WTC11 (cell line): ENCODE data around the gene UBE2D2. TPM values are rescaled to one million over a fixed set of nuclear protein-coding genes. Genes with fewer than 3 reads are reported as not detected.

ENCODE experiments used
- TEAD4 ChIP-seq: sonication (generic); formaldehyde crosslinking; IDR thresholded peaks from 2 replicates; pipeline ENCODE4 v1.8.0; 2022; ENCODE audit warnings: mild to moderate bottlenecking, missing genetic modification reagents
- ZNF512 ChIP-seq: sonication (generic); formaldehyde crosslinking; IDR thresholded peaks from 2 replicates; pipeline ENCODE4 v1.8.1; 2022; ENCODE audit warnings: missing genetic modification reagents, borderline replicate concordance
- ZNF532 ChIP-seq: fragments of 250-450 bp; sonication (Bioruptor Pico); IDR thresholded peaks from 2 replicates; pipeline ENCODE4 v1.9.0; 2021; ENCODE audit warnings: mild to moderate bottlenecking, borderline replicate concordance
- total RNA-seq: library from RNA; stranded (reverse); gene quantifications from 3 replicates; pipeline ENCODE4 v1.2.3, GENCODE V29; 2021

The UBE2D2 gene
- total RNA-seq, 1 experiment from 2014 or later: 183 TPM

- no peak for TF ChIP-seq ZNF512
- no peak for TF ChIP-seq ZNF532 (CRISPR knock-in tag)
- TF ChIP-seq TEAD4 (CRISPR knock-in tag): no peak
Measured at GRCh38 chr5:139676951-139677735, 116.0 kb downstream of the UBE2D2 start (continued).

Other genes with a start within 250 kb of the UBE2D2 start
- gene PAIP2, start 219.5 kb upstream of the UBE2D2 start, total RNA-seq: 122 to 126 TPM (median 126 TPM) in 3 replicates
- gene SLC23A1, start 178.0 kb upstream of the UBE2D2 start, total RNA-seq: not detected in 3 replicates
- 0.85 to 1.8 TPM (median 1.1 TPM) in 3 replicates for gene MZB1, start 171.4 kb upstream of the UBE2D2 start, total RNA-seq
- gene PROB1, start 166.2 kb upstream of the UBE2D2 start, total RNA-seq: 2.5 to 3.3 TPM (median 3.2 TPM) in 3 replicates
- 12.9 to 13.9 TPM (median 13.2 TPM) in 3 replicates for gene SPATA24, start 157.2 kb upstream of the UBE2D2 start, total RNA-seq
- gene DNAJC18, start 121.8 kb upstream of the UBE2D2 start, total RNA-seq: 23.7 to 29.1 TPM (median 28.9 TPM) in 3 replicates
- gene ECSCR, start 98.6 kb upstream of the UBE2D2 start, total RNA-seq: 1.8 to 2.7 TPM (median 2.3 TPM) in 3 replicates
- not detected in 3 replicates for gene SMIM33, start 90.3 kb upstream of the UBE2D2 start, total RNA-seq
- gene STING1, start 78.6 kb upstream of the UBE2D2 start, total RNA-seq: 0.37 to 1.6 TPM (median 0.64 TPM) in 3 replicates
- gene CXXC5, start 87.0 kb downstream of the UBE2D2 start, total RNA-seq: 77.5 to 97.2 TPM (median 78.0 TPM) in 3 replicates
- 0.55 to 0.57 TPM (median 0.57 TPM) in 3 replicates for gene PSD2, start 234.5 kb downstream of the UBE2D2 start, total RNA-seq